HG02610 (cell line): ENCODE data around the gene NCAM2.

ENCODE experiments used
- ATAC-seq: cut with Tn5 transposase; IDR thresholded peaks from one replicate; pipeline ENCODE4 v1.9.1; 2021; ENCODE audit warnings: mild to moderate bottlenecking, moderate library complexity; ENCODE audit not compliant: unreplicated experiment

Gene NCAM2

GRCh38 chr21:21163904-21164303, 165.7 kb downstream of the NCAM2 start:
- peak; percentile 73 for ATAC-seq

DNA sequence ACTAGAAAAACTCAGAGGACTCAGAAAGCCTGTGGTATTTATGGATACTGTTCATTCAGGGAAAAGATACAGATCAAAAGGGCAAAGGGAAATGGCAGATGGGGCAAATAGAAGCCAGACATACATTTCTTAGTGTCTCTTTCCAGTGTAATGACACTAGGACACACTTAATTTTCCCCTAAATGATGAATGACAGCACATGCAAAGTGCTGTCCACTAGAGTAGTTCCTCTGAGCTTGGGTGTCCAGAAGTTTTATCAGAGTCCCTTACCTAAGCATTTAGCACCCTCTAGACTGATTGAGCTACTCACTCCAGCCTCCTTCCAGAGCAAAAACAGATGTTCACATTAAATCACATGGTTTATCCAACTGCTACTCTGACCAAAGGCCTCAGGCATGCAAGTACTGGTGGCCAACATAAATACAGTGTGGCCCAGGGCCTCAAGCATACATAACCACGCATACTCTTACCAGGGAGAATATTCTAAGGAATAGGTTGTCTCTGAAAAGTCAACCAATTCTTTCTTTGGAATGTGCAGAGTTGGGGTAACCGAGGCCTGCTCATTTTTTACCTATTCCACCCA, 166.9 kb downstream of the NCAM2 start:
- no peak for ATAC-seq

DNA sequence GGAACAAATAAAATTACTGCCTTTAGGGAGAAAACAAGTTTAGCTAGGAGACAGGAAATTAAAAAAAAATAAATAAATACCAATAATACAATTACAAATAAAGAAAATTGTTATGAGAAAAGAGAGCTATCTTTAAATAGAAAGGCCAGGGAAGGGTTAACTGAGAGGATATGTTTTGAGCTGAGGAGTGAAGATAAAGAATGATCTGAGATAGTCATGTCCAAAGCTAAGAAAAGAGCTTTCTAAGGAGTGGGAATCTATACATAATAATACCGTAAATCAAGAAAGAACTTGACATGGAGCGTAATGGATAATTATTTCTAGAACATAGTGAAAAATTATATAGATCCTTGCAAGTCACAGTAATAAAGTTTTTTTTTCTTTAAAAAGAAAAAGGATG, 176.5 kb downstream of the NCAM2 start:
- no peak for ATAC-seq

GRCh38 chr21:21175798-21176334, 177.7 kb downstream of the NCAM2 start:
- no peak for ATAC-seq

DNA sequence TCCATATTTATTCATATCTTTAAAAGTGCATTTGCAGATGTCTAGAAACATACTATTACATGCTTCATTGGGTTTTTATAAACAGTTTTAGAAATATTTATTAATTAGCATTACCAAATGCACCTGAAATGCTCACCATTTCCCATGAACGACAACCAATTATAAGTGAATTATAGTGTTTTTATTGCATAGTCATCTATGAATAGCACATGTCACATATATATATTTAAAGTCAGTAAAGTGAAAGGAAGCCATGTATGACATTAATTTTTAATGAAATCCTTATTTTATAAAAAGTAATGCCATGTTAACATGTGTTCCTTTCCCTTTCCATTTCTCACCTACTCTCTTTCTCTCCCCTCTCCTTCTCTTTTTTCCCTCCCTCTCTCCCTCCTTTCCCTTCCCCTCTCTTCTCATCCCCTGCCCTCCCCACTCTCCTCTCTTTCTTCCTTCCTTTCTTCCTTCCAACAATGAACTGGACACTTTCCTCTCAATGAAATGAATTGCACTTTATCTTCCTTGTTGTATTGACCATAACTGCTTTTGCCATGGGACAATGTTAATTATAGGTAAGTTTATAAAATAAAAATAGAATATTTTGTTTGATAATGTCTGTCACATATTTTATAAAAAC, 179.3 kb downstream of the NCAM2 start:
- no peak for ATAC-seq

DNA sequence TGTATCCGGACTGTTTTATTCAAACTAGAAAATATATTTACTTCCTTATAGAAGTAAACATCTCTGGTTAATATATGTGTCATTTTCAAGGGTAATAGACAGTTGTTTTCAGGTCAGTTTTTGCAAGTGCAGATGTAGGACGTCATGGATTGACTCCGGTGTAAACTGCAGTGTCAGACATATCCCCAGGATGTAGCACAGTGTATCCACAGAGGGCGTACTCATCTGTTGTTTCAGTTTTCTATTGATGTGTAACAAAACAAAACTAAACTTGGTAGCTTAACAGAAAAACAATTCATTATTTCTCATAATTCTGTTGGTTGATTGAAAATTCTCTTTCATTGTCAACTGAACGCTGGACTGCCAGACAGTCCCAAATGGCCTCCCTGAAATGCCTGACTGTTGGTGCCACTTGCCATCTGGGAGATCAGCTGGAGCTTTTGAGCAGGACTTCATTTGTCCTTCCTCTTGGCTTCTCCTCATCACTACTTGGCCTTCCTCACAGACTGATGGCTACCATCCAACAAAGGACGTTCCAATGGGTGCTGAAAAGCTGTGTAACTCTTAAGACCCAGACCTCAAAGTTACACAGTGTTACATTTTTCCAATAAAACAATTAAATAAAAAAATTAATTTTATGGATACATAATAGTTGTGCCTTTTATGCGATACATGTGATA, 181.6 kb downstream of the NCAM2 start:
- no peak for ATAC-seq

DNA sequence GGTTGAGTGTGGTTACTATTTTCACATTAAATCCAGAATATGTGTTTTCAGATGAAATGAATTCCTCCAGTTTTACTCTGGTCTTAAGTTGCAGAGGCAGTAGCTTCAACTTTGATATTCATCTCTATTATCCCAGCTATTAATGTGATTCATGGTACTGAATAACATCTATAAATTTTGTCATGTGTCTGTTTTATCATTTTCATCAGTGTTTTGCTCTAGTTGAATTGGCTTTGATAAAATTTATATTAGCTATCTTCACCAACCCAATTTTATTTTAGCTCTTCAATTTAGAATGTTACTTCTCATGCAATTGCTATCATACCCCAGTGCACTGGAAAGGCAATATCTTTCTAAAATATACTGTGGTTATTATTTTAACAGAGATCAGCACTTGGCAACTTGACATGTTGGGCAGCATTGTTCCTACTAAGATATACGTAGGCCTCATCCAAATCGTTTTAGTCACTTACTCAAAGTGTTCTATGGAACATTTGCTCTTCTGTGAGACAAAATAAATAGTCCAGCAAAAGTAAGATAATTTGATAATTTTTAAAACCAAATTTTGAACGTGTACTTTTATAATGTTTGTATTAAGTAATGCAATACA, 184.3 kb downstream of the NCAM2 start:
- no peak for ATAC-seq

DNA sequence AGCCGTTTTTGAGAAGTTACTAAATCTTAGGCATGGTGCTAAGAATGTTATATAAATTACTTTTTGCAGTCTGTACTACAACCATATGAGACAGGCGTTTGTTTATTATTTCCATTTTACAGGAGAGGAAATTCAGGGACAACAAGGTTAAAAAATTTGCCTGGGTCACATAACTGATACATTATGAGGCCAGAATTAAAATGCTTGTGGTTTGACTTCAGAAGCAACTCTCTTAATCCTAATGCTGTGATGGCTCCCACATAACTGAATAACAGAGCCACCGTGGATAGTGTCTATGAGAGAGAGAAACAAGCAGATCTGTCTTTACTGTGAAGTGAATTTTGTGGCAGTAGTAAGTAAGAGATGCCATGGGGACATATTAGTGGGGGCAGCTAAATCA, 184.9 kb downstream of the NCAM2 start:
- no peak for ATAC-seq

DNA sequence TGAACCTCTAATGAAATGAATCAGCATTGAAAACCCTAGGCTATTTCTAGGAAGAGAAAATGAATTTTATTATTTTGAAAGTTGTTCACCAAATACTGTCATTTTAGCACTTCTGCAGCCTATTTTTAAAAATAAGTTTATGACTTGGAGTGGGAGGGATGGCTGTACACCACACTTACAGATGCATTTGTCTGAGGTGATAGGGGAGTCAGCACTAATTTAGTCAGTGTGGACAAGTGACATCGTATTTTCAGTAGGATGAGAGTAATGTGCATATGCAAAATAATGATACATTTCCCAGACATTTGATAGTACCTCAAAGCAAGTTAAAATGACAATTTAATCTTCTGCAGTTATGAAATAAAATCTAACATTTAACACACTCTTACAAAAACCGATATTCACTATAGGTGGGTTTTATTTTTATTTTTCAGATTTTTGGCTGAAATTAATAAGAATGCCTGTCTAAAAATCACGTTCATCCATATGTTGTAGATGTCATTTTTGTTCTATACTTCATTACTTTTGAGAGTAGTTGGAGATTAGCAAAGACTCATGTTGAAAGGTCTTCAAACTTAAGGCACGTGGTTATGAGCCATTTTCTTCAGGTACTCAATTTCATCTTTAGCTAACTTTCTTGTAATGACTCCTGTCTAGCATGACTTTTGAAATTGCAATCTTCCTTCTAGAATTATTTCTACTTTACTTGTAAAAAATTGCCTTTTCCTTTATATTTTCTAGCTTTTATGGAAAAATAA, 186.7 kb downstream of the NCAM2 start:
- ATAC-seq, result no peak

- ATAC-seq, result no peak
Observed at GRCh38 chr21:21187579-21187978, 189.4 kb downstream of the NCAM2 start.

GRCh38 chr21:21188513-21189195, 190.4 kb downstream of the NCAM2 start:
- ATAC-seq, result no peak

- no peak for ATAC-seq
Observed at GRCh38 chr21:21195417-21195943, 197.3 kb downstream of the NCAM2 start.

- no peak for ATAC-seq
Observed at GRCh38 chr21:21196087-21196486, 197.9 kb downstream of the NCAM2 start.

- ATAC-seq, result no peak
Observed at GRCh38 chr21:21196848-21197247, 198.6 kb downstream of the NCAM2 start.

- no peak for ATAC-seq
Observed at GRCh38 chr21:21199342-21200102, 201.3 kb downstream of the NCAM2 start.

GRCh38 chr21:21200103-21200938, 202.1 kb downstream of the NCAM2 start:
- ATAC-seq, result no peak

GRCh38 chr21:21200939-21201615, 202.9 kb downstream of the NCAM2 start:
- no peak for ATAC-seq

DNA sequence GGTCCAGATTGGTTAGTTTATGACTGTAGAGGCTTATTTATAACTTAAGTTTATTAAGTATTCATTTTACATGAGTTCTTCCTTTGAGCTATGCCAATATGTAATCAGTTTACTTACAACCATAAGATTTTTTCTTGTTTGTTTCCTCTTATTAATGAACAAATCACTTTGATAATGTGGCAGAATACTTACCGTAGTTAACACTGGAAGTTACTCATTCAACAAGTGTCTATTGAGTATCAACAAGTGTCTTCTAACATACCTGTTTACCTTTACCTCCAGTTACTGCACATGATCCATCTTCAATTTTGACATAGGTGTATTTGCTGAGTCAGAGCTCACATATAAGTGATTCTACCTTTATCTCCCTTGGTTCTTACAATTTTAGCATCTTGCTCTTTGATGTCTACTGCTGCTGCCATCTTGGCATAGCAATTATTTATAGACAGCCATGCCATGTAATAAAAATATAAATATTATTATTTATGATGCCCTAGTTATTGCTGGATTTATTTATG, 205.7 kb downstream of the NCAM2 start:
- ATAC-seq, result no peak
